Esophagus squamous epithelium (tissue), 5 donors: ENCODE measurements around the gene PAPSS2. TPM values are rescaled to one million over a fixed set of nuclear protein-coding genes. Genes with fewer than 3 reads are reported as not detected.

Experiments
- DNase-seq: peaks from one replicate; lab custom pipeline; 2025; lab: John Stamatoyannopoulos, UW
- H3K27ac ChIP-seq, 4 donors: fragments of 200-600 bp; sonication (generic); one replicate each; pipeline ENCODE4 v1.5.1; 2016 to 2019; ENCODE audit warnings: mild to moderate bottlenecking in 1 of 4
- H3K27me3 ChIP-seq, 4 donors: fragments of 200-600 bp; sonication (generic); 1 replicate in 3 of 4; 2 replicates in 1 of 4; pipeline versions ENCODE4 v1.5.1 to v1.6.0; 2017 to 2021; ENCODE audit warnings: antibody characterized with exemption in 1 of 4
- H3K36me3 ChIP-seq, 3 donors: fragments of 200-600 bp; sonication (generic); one replicate each; pipeline ENCODE4 v1.5.1; 2016 to 2019
- H3K4me1 ChIP-seq, 3 donors: fragments of 200-600 bp; sonication (generic); one replicate each; pipeline ENCODE4 v1.5.1; 2017 to 2019
- H3K4me3 ChIP-seq, 4 donors: fragments of 200-600 bp; sonication (generic); 1 replicate in 3 of 4; 2 replicates in 1 of 4; pipeline ENCODE4 v1.5.1; 2016 to 2019; ENCODE audit warnings: mild to moderate bottlenecking in 2 of 4, moderate library complexity in 1 of 4
- H3K9me3 ChIP-seq, 3 donors: fragments of 200-600 bp; sonication (generic); one replicate each; pipeline ENCODE4 v1.5.1; 2016 to 2019
- CTCF ChIP-seq, 6 experiments: fragments of 450-650 bp in 4 of 6; fragments of 200-600 bp in 2 of 6; sonication (generic) in 2 of 6; IDR thresholded peaks; one replicate each; pipeline ENCODE4 v1.5.1; 2016 to 2019; ENCODE audit warnings: antibody characterized with exemption in 6 of 6, mild to moderate bottlenecking in 4 of 6, moderate library complexity in 4 of 6
- POLR2A ChIP-seq, 4 donors: fragments of 450-650 bp; IDR thresholded peaks; one replicate each; pipeline ENCODE4 v1.6.1; 2017; ENCODE audit warnings: antibody characterized with exemption in 4 of 4, mild to moderate bottlenecking in 4 of 4, moderate library complexity in 3 of 4
- WGBS, 2 donors: methylation state at CpG; one replicate each; pipeline ENCODE4 v1.1.5; 2018; 5-methylcytosine and 5-hydroxymethylcytosine counted together
- intact Hi-C: fragments of 100-400 bp; cut with DNase I; formaldehyde crosslinking; loops from one replicate; pipeline ENCODE4 v1.15.0; 2022
- total RNA-seq, 4 donors: library from RNA; depleted of rRNA; stranded (reverse); fragments of >200 nt; gene quantifications; one replicate each; pipeline ENCODE4 v1.1.0, GENCODE V29; 2016
- donor health status: DM: yes; HTN: yes; CAD: no.

Gene PAPSS2
- total RNA-seq, 4 donors from 2014 or later: 1.8 to 13.3 (median 11.0) TPM

DNA sequence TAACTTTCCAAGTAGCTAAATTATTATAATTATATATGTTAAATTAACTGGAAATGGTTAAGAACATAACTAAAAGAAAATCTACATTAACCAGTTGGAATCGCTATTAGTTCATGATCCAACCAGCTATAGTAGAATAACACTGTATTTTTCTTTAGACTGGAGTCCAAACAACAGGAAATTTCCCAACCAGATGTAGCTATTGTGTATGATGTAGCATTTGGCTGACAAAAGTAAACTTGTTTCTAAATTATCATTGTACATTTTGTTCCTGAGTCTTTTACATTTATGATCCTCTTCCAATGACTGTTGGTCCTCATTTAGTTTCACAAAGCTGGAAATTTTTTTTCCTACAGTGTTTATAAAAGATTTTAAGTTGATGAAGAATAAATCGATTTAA is 62.1 kb downstream of the PAPSS2 start:
- Histone ChIP-seq H3K36me3 (no peaks in the 10 kb centered on the region), H3K27me3 (peaks cover 0 to 5% (median 0%) of the 10 kb centered on the region in 4 donors), H3K4me3 (no peak overlapping the region), H3K4me1 (peaks cover 0 to 12% (median 0%) of the 10 kb centered on the region in 3 donors), H3K27ac (no peak overlapping the region), H3K9me3 (no peaks in the 10 kb centered on the region)
- DNase-seq: no peak
- intact Hi-C loops: no loop called here
- TF ChIP-seq CTCF (IDR thresholded peaks at IDR 0.05) (no peak), POLR2A (IDR thresholded peaks at IDR 0.05) (no peak)
- WGBS, 2 donors: 81 to 84% methylated on average over 2 of the region's 2 CpGs

GRCh38 chr10:87722716-87723115 is 63.0 kb downstream of the PAPSS2 start:
- Histone ChIP-seq H3K27me3 (peaks cover 0 to 5% (median 0%) of the 10 kb centered on the region in 4 donors), H3K4me3 (no peak overlapping the region), H3K4me1 (peaks cover 0 to 12% (median 0%) of the 10 kb centered on the region in 3 donors), H3K27ac (no peak overlapping the region), H3K9me3 (no peaks in the 10 kb centered on the region), H3K36me3 (no peaks in the 10 kb centered on the region)
- WGBS, 2 donors: 67 to 86% methylated on average over 4 of the region's 4 CpGs
- TF ChIP-seq CTCF (IDR thresholded peaks at IDR 0.05): no peak
- TF ChIP-seq POLR2A (IDR thresholded peaks at IDR 0.05): no peak
- DNase-seq: no peak
- intact Hi-C loops: no loop called here

DNA sequence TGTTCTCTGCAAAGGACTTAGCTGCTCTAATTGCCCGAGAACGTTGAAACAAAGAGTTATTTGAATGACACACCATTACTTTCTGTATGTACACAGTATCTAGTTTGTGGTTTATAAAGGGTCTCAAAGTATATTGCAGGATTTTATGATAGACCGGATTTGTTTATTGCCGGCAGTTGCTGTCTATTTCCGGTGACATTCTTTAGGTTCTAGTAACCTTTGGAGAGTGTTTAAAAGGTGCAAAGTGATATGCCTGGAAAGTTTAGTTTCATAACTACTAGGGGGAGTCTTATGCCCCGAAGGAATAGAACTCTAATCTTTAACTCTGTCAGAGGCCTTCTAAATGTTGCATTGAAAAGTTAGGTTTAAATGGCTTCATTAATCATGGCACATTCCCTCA is 63.8 kb downstream of the PAPSS2 start:
- Histone ChIP-seq H3K9me3 (no peaks in the 10 kb centered on the region), H3K36me3 (no peaks in the 10 kb centered on the region), H3K27ac (no peak overlapping the region), H3K4me3 (no peak overlapping the region), H3K4me1 (peaks cover 0 to 12% (median 0%) of the 10 kb centered on the region in 3 donors), H3K27me3 (peaks cover 0 to 5% (median 0%) of the 10 kb centered on the region in 4 donors)
- no peak for TF ChIP-seq CTCF (IDR thresholded peaks at IDR 0.05)
- TF ChIP-seq POLR2A (IDR thresholded peaks at IDR 0.05): no peak
- WGBS, 2 donors: 69 to 75% methylated on average over 6 of the region's 6 CpGs
- no peak for DNase-seq
- intact Hi-C loops: no loop called here

DNA sequence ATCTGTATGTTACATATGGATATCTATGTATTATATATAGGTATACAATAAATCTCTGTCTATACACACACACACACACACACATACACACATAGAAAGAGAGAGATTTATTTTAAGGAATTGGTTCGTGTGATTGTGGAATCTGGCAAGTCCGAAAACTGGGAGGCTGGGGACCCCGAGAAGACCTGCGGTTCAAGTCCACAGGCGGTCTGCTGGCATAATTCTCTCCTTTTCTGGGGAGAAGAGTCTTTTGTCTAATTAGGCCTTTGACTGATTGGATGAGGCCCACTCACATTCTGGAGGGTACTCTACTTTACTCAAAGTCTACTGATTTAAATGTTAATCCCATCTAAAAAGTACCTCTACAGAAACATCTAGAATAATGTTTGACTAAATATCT is 65.1 kb downstream of the PAPSS2 start:
- intact Hi-C loops: no loop called here
- TF ChIP-seq POLR2A (IDR thresholded peaks at IDR 0.05): no peak
- Histone ChIP-seq H3K9me3 (no peaks in the 10 kb centered on the region), H3K27ac (no peak overlapping the region), H3K36me3 (no peaks in the 10 kb centered on the region), H3K27me3 (peaks cover 0 to 4% (median 0%) of the 10 kb centered on the region in 4 donors), H3K4me1 (peaks cover 0 to 12% (median 0%) of the 10 kb centered on the region in 3 donors), H3K4me3 (no peak overlapping the region)
- 95 to 97% methylated on average over 5 of the region's 5 CpGs for WGBS, 2 donors
- no peak for DNase-seq

DNA sequence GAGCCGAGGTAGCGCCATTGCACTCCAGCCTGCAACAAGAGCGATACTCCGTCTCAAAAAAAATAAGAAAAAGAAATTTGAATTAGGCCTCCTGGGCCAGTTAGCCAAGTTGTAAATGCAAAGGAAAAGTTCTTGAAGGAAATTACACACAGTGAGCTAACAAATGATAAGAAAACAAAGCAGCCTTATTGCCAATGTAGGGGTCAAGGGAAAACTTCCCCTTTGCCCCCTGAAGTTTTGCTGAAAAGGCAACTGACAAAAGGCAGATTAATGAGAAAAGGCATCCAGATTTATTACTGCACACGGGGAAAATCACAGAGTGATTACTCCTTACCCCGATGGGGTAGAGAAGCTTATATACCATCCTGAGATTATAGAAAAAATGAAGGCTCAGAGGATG is 70.3 kb downstream of the PAPSS2 start:
- Histone ChIP-seq H3K9me3 (no peaks in the 10 kb centered on the region), H3K27ac (no peak overlapping the region), H3K36me3 (no peaks in the 10 kb centered on the region), H3K4me1 (peaks cover 0 to 4% (median 2%) of the 10 kb centered on the region in 3 donors), H3K27me3 (no peaks in the 10 kb centered on the region), H3K4me3 (no peak overlapping the region)
- DNase-seq: no peak
- intact Hi-C loops: no loop called here
- WGBS, 2 donors: 78 to 94% methylated on average over 6 of the region's 6 CpGs
- TF ChIP-seq CTCF (IDR thresholded peaks at IDR 0.05): no peak
- TF ChIP-seq POLR2A (IDR thresholded peaks at IDR 0.05): no peak

DNA sequence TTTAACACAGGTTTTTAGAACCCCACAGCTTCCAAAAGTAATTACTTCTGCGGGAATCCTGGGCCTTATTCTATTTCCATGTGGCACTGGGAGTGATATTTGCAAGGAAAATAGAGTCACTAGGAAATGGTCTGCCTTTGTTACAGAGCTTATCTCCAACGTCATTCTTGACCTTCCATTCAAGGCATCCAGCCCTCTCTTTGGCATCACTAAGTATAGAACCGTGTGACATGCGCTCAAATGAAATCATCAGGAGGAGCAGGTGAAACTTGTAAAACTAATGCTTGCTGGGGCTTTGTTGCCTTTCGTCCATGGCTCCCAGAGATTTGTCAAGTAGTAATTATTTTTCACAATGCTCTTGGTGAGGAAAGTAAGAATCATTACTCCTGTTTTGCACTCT is 73.4 kb downstream of the PAPSS2 start:
- intact Hi-C loops: no loop called here
- no peak for DNase-seq
- H3K27ac ChIP-seq: no peak overlapping the region
- no peaks in the 10 kb centered on the region for H3K27me3 ChIP-seq
- 70 to 84% methylated on average over 5 of the region's 5 CpGs for WGBS, 2 donors
- H3K9me3 ChIP-seq: no peaks in the 10 kb centered on the region
- no peaks in the 10 kb centered on the region for H3K36me3 ChIP-seq
- peaks cover 0 to 7% (median 4%) of the 10 kb centered on the region in 3 donors for H3K4me1 ChIP-seq
- no peak for TF ChIP-seq CTCF (IDR thresholded peaks at IDR 0.05)
- no peak for TF ChIP-seq POLR2A (IDR thresholded peaks at IDR 0.05)
- H3K4me3 ChIP-seq: no peak overlapping the region
